NT2/D1 (cell line): ENCODE measurements around the gene EFTUD2.

Experiments used
- SUZ12 ChIP-seq: IDR thresholded peaks from 2 replicates; pipeline ENCODE4 v1.6.1; 2011; ENCODE audit not compliant: insufficient read length, insufficient read depth; ENCODE audit errors: extremely low read depth
- YY1 ChIP-seq: IDR thresholded peaks from 2 replicates; pipeline ENCODE4 v1.6.1; 2011; ENCODE audit not compliant: insufficient read length, insufficient read depth

- TF ChIP-seq SUZ12 (no peak), YY1 (no peak)
Measured at GRCh38 chr17:44901411-44901921, 2.2 kb upstream of the EFTUD2 start.
